Kidney epithelial cell (primary cell): ENCODE results near the gene GALNT7. TPM values are rescaled to one million over a fixed set of nuclear protein-coding genes. Genes with fewer than 3 reads are reported as not detected.
A peak's percentile ranks its signal among the peaks of the same experiment; 100 is the strongest.

Source experiments
- DNase-seq: peaks from one replicate; pipeline ENCODE4 v3.0.0-alpha.2; 2010; ENCODE audit warnings: low read depth
- H3K27me3 ChIP-seq: 2 replicates; pipeline ENCODE4 v1.6.0; 2011; ENCODE audit warnings: low read length; ENCODE audit not compliant: control insufficient read depth, insufficient read depth
- H3K36me3 ChIP-seq: 2 replicates; pipeline ENCODE4 v1.5.1; 2011; ENCODE audit warnings: low read length; ENCODE audit not compliant: control insufficient read depth, insufficient read depth
- H3K4me3 ChIP-seq: 2 replicates; pipeline ENCODE4 v1.5.1; 2011; ENCODE audit warnings: low read depth, mild to moderate bottlenecking, control low read depth, low read length
- CTCF ChIP-seq: IDR thresholded peaks from 2 replicates; pipeline ENCODE4 v1.5.1; 2011; ENCODE audit warnings: mild to moderate bottlenecking, moderate library complexity, low read length, control low read depth, inconsistent platforms; ENCODE audit not compliant: insufficient read depth, poor library complexity, severe bottlenecking
- total RNA-seq: library from RNA; depleted of rRNA; stranded (reverse); fragments of >200 nt; gene quantifications from 2 replicates; pipeline ENCODE4 v1.2.3, GENCODE V29; 2015

The GALNT7 gene
- total RNA-seq, 1 donor from 2014 or later, result 46.6 TPM

- no peaks in the 10 kb centered on the region for H3K27me3 ChIP-seq
- TF ChIP-seq CTCF, result peak; percentile 37
- no peak overlapping the region for H3K4me3 ChIP-seq
- no peaks in the 10 kb centered on the region for H3K36me3 ChIP-seq
- DNase-seq, result no peak
These were observed 119.7 kb downstream of the GALNT7 start for GRCh38 chr4:173288296-173288695.

GRCh38 chr4:173288698-173289352 is 120.2 kb downstream of the GALNT7 start:
- no peak for DNase-seq
- Histone ChIP-seq H3K27me3 (no peaks in the 10 kb centered on the region), H3K36me3 (no peaks in the 10 kb centered on the region), H3K4me3 (no peak overlapping the region)
- no peak for TF ChIP-seq CTCF

- Histone ChIP-seq H3K36me3 (no peaks in the 10 kb centered on the region), H3K4me3 (no peak overlapping the region), H3K27me3 (no peaks in the 10 kb centered on the region)
- DNase-seq, result no peak
- no peak for TF ChIP-seq CTCF
These were observed 120.7 kb downstream of the GALNT7 start for GRCh38 chr4:173289353-173289727.

DNA sequence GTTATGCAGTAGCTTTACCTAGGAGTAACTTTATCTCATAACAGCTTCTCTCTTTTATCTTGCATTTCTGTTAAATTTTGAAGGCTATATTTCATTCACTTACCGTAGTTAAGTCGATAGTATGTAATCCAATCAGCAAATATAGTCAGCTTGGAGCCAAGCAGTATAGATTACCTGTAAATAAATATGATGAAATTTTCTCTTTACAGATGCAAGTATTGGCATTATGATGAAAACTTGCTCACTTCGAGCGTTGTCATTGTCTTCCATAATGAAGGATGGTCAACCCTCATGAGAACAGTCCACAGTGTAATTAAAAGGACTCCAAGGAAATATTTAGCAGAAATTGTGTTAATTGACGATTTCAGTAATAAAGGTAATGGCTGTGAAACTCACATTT is 123.3 kb downstream of the GALNT7 start:
- no peak for TF ChIP-seq CTCF
- no peak for DNase-seq
- H3K27me3 ChIP-seq, result no peaks in the 10 kb centered on the region
- no peak overlapping the region for H3K4me3 ChIP-seq
- no peaks in the 10 kb centered on the region for H3K36me3 ChIP-seq

DNA sequence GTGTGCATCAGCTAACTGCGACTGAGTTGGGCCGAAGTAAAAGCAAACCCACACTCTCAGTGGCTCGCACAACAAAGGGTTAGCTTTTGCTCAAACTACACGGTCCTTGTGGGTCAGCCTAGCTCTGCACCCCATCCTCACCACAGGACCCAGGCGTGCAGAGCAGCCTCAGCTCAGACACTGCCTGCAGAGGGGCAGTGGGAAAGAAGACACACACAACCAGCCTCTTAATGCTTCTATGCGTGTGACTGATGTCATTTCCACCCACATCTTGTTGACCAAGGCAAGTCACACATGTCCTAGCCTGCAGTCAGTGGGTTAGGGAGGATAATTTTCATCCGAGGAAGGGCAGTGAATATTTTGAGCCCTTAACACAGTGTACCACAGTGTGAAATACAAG is 125.1 kb downstream of the GALNT7 start:
- DNase-seq, result no peak
- H3K27me3 ChIP-seq, result no peaks in the 10 kb centered on the region
- TF ChIP-seq CTCF, result no peak
- no peak overlapping the region for H3K4me3 ChIP-seq
- no peaks in the 10 kb centered on the region for H3K36me3 ChIP-seq

DNA sequence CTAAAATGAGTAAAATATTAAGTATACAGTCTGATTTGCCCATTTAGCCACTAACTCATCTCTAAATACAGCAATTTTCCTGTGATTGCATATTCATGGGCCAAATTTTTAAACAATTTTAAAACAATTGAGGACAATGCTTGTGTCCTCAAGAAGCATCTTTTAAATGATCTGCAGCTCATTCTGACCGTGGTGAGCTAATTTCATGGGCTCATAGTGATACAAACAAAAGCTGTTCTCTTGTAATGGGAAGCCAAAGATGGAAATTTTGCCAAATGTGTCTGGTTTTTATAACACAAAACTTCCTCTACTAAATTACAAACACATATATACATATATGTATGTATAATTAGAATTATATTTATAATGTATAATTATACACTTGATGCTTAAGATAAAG is 125.8 kb downstream of the GALNT7 start:
- no peak overlapping the region for H3K4me3 ChIP-seq
- H3K36me3 ChIP-seq, result no peaks in the 10 kb centered on the region
- no peaks in the 10 kb centered on the region for H3K27me3 ChIP-seq
- TF ChIP-seq CTCF, result no peak
- DNase-seq, result no peak
